Left lung (tissue), 10 donors: ENCODE results near the gene COL5A1. TPM values are rescaled to one million over a fixed set of nuclear protein-coding genes. Genes with fewer than 3 reads are reported as not detected.

ENCODE experiments used
- ATAC-seq: fragments of 200-7000 bp; cut with Tn5 transposase; one replicate; pipeline ENCODE4 v1.9.1; 2020; ENCODE audit warnings: moderate library complexity
- DNase-seq, 4 donors: peaks; one replicate each; pipeline ENCODE4 v3.0.0-alpha.2; 2013 to 2020
- H3K27ac ChIP-seq, 2 donors: fragments of 200-600 bp; sonication (generic) in 1 of 2; one replicate each; pipeline versions ENCODE4 v1.5.0 to v1.8.0; 2020 to 2021
- H3K27me3 ChIP-seq, 2 donors: fragments of 200-600 bp; sonication (generic) in 1 of 2; one replicate each; pipeline versions ENCODE4 v1.5.0 to v1.8.0; 2020 to 2021
- H3K36me3 ChIP-seq, 2 donors: fragments of 200-600 bp; sonication (generic) in 1 of 2; one replicate each; pipeline versions ENCODE4 v1.5.0 to v1.8.0; 2020 to 2021
- H3K4me1 ChIP-seq, 2 donors: fragments of 200-600 bp; one replicate each; pipeline ENCODE4 v1.8.0; 2021
- H3K4me3 ChIP-seq, 2 donors: fragments of 200-600 bp; sonication (generic) in 1 of 2; one replicate each; pipeline versions ENCODE4 v1.5.0 to v1.8.0; 2020 to 2021; ENCODE audit warnings: mild to moderate bottlenecking in 1 of 2
- H3K9me3 ChIP-seq, 2 donors: fragments of 200-600 bp; sonication (generic) in 1 of 2; one replicate each; pipeline versions ENCODE4 v1.5.0 to v1.8.0; 2020 to 2021
- intact Hi-C, 2 donors: fragments of 100-400 bp; cut with DNase I; formaldehyde crosslinking; loops; one replicate each; pipeline versions ENCODE4 v1.11.2 to v1.14.2; 2022
- polyA plus RNA-seq, 6 donors: library from polyadenylated mRNA; unstranded; fragments of 120-200 nt; gene quantifications; one replicate each; pipeline ENCODE4 v1.2.1, GENCODE V29; 2013; ENCODE audit not compliant: insufficient read length in 6 of 6
- total RNA-seq, 2 donors: library from RNA; stranded (reverse); fragmentation: NEBNext Ultra II Directional; extraction: Animal tissue kit (Norgen Biotek cat#: 25700); gene quantifications; one replicate each; pipeline ENCODE4 v1.2.1, GENCODE V29; 2021
- TF ChIP-seq, protein P1 (sequence below), 2 donors: fragments of 200-600 bp; sonication (generic) in 1 of 2; IDR thresholded peaks; one replicate each; pipeline versions ENCODE4 v1.5.0 to v1.8.0; 2021; ENCODE audit warnings: antibody characterized with exemption in 2 of 2
- donor health status: DM: no; HTN: yes; CAD: no.
- donor health status: DM: no; HTN: no; CAD: no.

The COL5A1 gene
- total and polyA plus RNA-seq, 8 donors = 168 to 357 (median 213) TPM

DNA sequence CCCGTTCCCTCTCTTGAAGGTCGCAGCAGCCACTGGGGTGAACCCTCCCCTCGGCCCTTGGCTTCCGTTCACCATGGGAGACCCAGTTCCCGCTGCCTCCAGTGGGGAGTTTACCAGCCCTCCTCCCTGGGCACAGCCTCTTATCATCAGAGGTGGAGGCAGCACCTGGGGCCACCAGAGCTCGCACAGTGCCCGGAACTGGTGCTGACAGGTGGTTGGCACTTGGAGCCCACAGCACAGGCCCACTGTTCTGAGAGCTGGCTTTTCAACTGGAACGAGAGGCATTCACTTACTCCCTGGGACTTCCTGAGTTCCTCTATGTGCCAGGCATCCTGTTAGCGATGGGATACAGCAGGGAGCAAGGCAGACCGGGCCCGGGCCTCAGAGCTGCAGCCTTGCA, 132.2 kb downstream of the COL5A1 start:
- H3K9me3 ChIP-seq = no peaks in the 10 kb centered on the region
- H3K4me3 ChIP-seq = no peak overlapping the region
- no peaks in the 10 kb centered on the region for H3K4me1 ChIP-seq
- TF ChIP-seq, protein P1, sequence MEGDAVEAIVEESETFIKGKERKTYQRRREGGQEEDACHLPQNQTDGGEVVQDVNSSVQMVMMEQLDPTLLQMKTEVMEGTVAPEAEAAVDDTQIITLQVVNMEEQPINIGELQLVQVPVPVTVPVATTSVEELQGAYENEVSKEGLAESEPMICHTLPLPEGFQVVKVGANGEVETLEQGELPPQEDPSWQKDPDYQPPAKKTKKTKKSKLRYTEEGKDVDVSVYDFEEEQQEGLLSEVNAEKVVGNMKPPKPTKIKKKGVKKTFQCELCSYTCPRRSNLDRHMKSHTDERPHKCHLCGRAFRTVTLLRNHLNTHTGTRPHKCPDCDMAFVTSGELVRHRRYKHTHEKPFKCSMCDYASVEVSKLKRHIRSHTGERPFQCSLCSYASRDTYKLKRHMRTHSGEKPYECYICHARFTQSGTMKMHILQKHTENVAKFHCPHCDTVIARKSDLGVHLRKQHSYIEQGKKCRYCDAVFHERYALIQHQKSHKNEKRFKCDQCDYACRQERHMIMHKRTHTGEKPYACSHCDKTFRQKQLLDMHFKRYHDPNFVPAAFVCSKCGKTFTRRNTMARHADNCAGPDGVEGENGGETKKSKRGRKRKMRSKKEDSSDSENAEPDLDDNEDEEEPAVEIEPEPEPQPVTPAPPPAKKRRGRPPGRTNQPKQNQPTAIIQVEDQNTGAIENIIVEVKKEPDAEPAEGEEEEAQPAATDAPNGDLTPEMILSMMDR (IDR thresholded peaks at IDR 0.05) = no peak
- H3K27me3 ChIP-seq = peaks cover 0 to 44% of the 10 kb centered on the region in 2 donors
- H3K36me3 ChIP-seq = peaks cover 0 to 7% of the 10 kb centered on the region in 2 donors
- DNase-seq (no peak), ATAC-seq (no peak)
- no peak overlapping the region for H3K27ac ChIP-seq
- intact Hi-C loops = no loop called here

DNA sequence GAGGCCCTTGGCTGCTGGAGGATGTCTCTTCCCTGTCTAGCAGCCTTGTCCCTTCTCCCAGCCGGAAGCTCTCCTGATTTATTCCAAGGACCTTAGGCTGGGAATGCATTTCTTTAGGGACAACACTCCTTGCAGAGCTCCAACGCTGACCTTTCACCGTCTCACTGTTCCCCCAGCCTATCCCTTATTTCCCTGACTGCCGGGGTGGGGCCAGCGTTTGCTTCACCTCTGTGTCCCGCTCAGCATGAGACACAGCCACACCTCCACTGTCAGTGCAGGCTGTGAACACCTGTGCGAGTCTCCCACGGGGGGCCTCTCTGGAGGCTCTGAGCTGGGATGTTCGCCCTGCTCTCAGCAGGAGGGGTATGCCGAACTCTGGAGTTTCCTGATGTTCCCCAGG, 132.8 kb downstream of the COL5A1 start:
- H3K27ac ChIP-seq = no peak overlapping the region
- H3K9me3 ChIP-seq = no peaks in the 10 kb centered on the region
- H3K27me3 ChIP-seq = peaks cover 0 to 40% of the 10 kb centered on the region in 2 donors
- intact Hi-C loops = no loop called here
- H3K4me3 ChIP-seq = no peak overlapping the region
- TF ChIP-seq, protein P1 (IDR thresholded peaks at IDR 0.05) = no peak
- peaks cover 0 to 7% of the 10 kb centered on the region in 2 donors for H3K36me3 ChIP-seq
- DNase-seq (no peak), ATAC-seq (no peak)
- no peaks in the 10 kb centered on the region for H3K4me1 ChIP-seq

DNA sequence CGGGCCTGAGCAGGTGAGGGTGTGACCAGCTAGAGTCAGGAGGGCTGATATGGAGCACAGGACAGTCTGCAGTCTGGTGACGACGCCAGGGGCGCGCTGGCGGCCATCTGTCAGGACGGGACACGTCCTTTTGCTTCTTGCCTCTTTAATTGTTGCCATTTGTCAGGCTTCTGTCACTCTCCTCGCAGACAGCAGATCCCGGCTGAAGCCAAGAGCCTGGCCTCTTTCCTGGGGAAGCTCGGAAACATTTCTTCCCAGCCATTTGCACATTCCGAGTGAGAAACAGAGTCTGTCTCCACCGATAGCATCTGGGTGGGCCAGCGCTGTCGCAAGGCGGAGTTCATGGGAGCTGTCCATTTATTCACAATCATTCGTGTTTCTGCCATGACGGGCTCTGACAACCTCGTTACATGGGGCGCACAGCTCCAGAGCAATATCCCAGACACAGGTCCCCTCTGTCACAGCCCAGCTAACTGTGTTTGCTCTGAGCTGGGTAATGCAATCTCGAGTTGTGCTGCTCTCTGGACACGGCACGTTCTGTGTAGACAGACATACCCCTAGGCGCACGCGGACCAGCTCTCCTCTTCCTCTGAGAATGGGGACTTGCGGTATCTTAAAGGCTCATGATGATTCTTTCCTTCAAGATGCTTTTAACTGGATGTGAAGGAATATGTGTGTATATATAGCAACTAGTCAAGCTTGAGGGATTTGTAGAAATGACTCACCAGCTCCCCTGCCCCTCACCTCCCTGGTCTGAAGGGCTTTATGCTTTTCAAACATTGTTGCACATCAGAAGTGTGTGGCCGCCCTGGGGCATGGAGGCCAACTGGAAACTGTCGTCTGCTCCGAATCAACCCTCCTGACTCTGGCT, 133.7 kb downstream of the COL5A1 start:
- intact Hi-C loops = no loop called here
- Histone ChIP-seq H3K36me3 (peaks cover 0 to 11% of the 10 kb centered on the region in 2 donors), H3K9me3 (no peaks in the 10 kb centered on the region), H3K4me3 (no peak overlapping the region), H3K4me1 (no peaks in the 10 kb centered on the region), H3K27me3 (peaks cover 0 to 36% of the 10 kb centered on the region in 2 donors), H3K27ac (peak overlapping the region in 1 of 2 donors; percentile 26)
- peak; percentile 43 for ATAC-seq
- DNase-seq = peak in 2 of 4 donors; percentile 32 to 35
- TF ChIP-seq, protein P1 (IDR thresholded peaks at IDR 0.05) = no peak

DNA sequence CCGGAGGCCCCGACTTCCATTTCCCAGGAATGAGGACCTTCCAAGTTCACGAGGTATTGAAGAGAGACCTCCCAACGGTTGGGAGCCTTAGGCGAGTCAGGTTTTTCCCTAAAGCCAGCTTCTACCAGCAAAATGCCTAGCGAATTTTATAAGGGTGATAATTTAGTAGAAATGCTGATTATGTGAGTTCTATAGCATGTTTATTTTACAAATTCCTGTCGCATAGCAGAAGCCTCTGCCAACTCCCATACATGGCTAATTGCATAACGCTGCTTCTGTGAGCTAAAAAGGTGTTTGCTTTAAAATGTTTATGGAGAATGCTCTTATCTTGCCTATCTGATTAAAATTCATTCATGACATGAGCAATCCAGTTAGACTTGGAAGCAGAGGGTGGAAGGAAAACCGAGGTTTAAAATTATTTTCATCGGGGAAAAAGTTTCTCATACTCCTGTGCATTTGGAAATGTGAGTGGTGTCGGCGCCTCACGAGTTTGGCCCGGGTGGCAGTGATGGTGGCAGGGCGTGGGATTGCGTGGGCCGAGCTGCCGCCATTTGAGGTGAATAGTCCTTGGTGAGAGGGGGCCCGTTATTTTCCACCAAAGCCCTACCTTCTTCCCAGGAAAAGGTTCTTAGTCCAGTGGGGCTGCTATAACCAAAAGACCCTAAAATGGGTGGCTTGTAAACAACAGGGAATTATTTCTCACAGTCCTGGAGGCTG, 134.6 kb downstream of the COL5A1 start:
- TF ChIP-seq, protein P1 (IDR thresholded peaks at IDR 0.05) = no peak
- H3K4me1 ChIP-seq = no peaks in the 10 kb centered on the region
- no peak overlapping the region for H3K4me3 ChIP-seq
- DNase-seq (peak in 2 of 4 donors; percentile 29 to 34), ATAC-seq (no peak)
- H3K9me3 ChIP-seq = no peaks in the 10 kb centered on the region
- H3K27me3 ChIP-seq = peaks cover 0 to 29% of the 10 kb centered on the region in 2 donors
- H3K36me3 ChIP-seq = peaks cover 0 to 12% of the 10 kb centered on the region in 2 donors
- H3K27ac ChIP-seq = no peak overlapping the region
- intact Hi-C loops = no loop called here

DNA sequence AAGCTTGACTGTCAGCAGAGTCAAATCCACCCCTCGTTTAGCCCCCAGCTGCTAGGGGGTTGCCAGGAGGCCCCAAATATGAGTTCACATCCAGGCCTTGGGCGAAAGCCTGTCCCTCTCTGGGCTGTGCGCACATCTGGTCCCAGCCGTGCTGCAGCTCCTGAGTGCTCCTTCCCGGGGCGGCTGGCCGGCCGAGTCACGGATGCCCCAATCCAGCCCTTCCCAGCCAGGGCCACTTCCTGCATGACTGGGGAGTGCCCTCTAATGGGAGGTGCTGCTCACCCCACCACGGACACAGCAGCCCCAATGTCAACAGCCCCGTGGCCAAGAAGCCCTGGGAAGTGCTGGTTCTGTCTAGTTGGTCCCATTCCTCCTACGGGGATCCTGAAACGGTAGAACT, 135.6 kb downstream of the COL5A1 start:
- Histone ChIP-seq H3K4me1 (no peaks in the 10 kb centered on the region), H3K27ac (no peak overlapping the region), H3K27me3 (peaks cover 0 to 29% of the 10 kb centered on the region in 2 donors), H3K9me3 (no peaks in the 10 kb centered on the region), H3K4me3 (no peak overlapping the region), H3K36me3 (peaks cover 0 to 12% of the 10 kb centered on the region in 2 donors)
- DNase-seq = no peak
- ATAC-seq = no peak
- TF ChIP-seq, protein P1 (IDR thresholded peaks at IDR 0.05) = no peak
- intact Hi-C loops = no loop called here
